Fibroblast of lung (primary cell): Measurements from ENCODE around the gene ERGIC3. TPM values are rescaled to one million over a fixed set of nuclear protein-coding genes. Genes with fewer than 3 reads are reported as not detected.

Experiments used
- DNase-seq, 2 donors: peaks; one replicate each; pipeline versions ENCODE4 v3.0.0 to v3.0.0-alpha.2; 2010; ENCODE audit warnings: low read depth in 2 of 2
- H2AFZ ChIP-seq: 2 replicates; pipeline ENCODE4 v1.5.1; 2012; ENCODE audit warnings: low read length, control low read depth, inconsistent platforms
- H3K27ac ChIP-seq: 2 replicates; pipeline ENCODE4 v1.5.1; 2011; ENCODE audit warnings: low read length, control low read depth; ENCODE audit not compliant: insufficient read depth
- H3K27me3 ChIP-seq: 2 replicates; pipeline ENCODE4 v1.5.1; 2011; ENCODE audit warnings: mild to moderate bottlenecking, low read length; ENCODE audit not compliant: control insufficient read depth, insufficient read depth
- H3K36me3 ChIP-seq: 2 replicates; pipeline ENCODE4 v1.5.1; 2011; ENCODE audit warnings: low read length; ENCODE audit not compliant: control insufficient read depth, insufficient read depth
- H3K4me1 ChIP-seq: 2 replicates; pipeline ENCODE4 v1.5.1; 2011; ENCODE audit warnings: low read length; ENCODE audit not compliant: control insufficient read depth, insufficient read depth; ENCODE audit errors: extremely low read depth
- H3K4me2 ChIP-seq: 2 replicates; pipeline ENCODE4 v1.5.1; 2011; ENCODE audit warnings: low read length, control low read depth; ENCODE audit not compliant: insufficient read depth; ENCODE audit errors: extremely low read depth
- H3K4me3 ChIP-seq, 4 experiments: fragments of 200-600 bp in 1 of 4; sonication (generic) in 1 of 4; replicated peaks in 1 of 4; 2 replicates each; pipeline ENCODE4 v1.5.1; 2011 to 2016; ENCODE audit warnings: low read length in 4 of 4, low read depth in 3 of 4, mild to moderate bottlenecking in 3 of 4, control low read depth in 2 of 4, inconsistent platforms in 1 of 4, mixed read lengths in 1 of 4; ENCODE audit not compliant: insufficient read depth in 1 of 4; ENCODE audit errors: control extremely low read depth in 1 of 4
- H3K79me2 ChIP-seq: 2 replicates; pipeline ENCODE4 v1.5.1; 2012; ENCODE audit warnings: mild to moderate bottlenecking, low read length, inconsistent platforms; ENCODE audit not compliant: control insufficient read depth, insufficient read depth
- H3K9ac ChIP-seq: 2 replicates; pipeline ENCODE4 v1.5.1; 2011; ENCODE audit warnings: mild to moderate bottlenecking, low read length, control low read depth; ENCODE audit not compliant: insufficient read depth
- H3K9me3 ChIP-seq: 2 replicates; pipeline ENCODE4 v1.5.1; 2012; ENCODE audit warnings: low read depth, low read length; ENCODE audit not compliant: control insufficient read depth, insufficient read depth
- H4K20me1 ChIP-seq: 2 replicates; pipeline ENCODE4 v1.5.1; 2011; ENCODE audit warnings: low read length; ENCODE audit not compliant: control insufficient read depth, insufficient read depth; ENCODE audit errors: extremely low read depth
- EZH2 ChIP-seq: IDR thresholded peaks from 2 replicates; pipeline ENCODE4 v1.5.1; 2012; ENCODE audit warnings: low read length, control low read depth, mild to moderate bottlenecking; ENCODE audit errors: missing control alignments
- polyA plus RNA-seq, 2 donors: library from polyadenylated mRNA; depleted of rRNA in 1 of 2; stranded (reverse) in 1 of 2; unstranded in 1 of 2; fragments of >200 nt; gene quantifications; 2 replicates each; pipeline ENCODE4 v1.2.1, GENCODE V29; 2011 to 2012; ENCODE audit warnings: missing spikeins in 1 of 2
- total RNA-seq: library from RNA; depleted of rRNA; stranded (reverse); fragments of >200 nt; gene quantifications from 2 replicates; pipeline ENCODE4 v1.2.1, GENCODE V29; 2014
- TF ChIP-seq, protein P1 (sequence below), 2 donors: IDR thresholded peaks in 1 of 2; conservative IDR thresholded peaks in 1 of 2; 1 replicate in 1 of 2; 2 replicates in 1 of 2; pipeline ENCODE4 v1.5.1; 2011 to 2012; ENCODE audit warnings: low read length in 2 of 2, control low read depth in 1 of 2, inconsistent platforms in 1 of 2, low read depth in 1 of 2, mild to moderate bottlenecking in 1 of 2

ERGIC3 gene
- total and polyA plus RNA-seq, 2 donors (not counting 1 experiment from before 2014, with no cell fraction given) = 335 to 355 TPM

DNA sequence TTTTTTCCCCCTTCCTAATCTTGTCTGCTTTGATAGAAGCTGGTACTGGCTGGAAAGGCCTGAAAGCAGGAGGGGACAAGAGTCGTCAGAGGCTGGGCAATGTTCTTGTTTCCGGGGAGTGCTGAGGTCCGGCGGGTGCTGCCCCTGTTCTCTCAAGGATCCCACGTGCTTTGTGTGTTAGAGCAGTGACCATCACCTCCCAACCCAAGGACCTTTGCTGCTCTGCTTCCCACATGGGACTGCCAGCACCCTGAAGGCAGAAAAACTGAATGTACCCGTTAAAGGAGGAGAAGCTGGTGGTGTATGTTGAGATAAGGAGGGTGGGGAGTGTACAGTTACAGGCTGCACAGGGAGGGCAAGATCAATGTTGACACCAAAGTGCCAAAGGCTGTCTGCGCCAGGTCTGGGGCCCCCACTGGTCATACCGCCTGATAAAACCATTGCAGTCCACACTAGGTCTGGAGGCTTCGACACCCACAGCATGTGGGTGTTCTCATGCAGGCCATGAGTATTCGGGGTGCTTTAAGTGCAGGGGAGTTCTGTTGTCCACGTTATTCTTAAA is 27.4 kb upstream of the ERGIC3 start:
- Histone ChIP-seq H3K9ac (no peak overlapping the region), H3K27me3 (no peaks in the 10 kb centered on the region), H4K20me1 (no peaks in the 10 kb centered on the region), H3K4me3 (no peak overlapping the region), H3K4me2 (no peak overlapping the region), H2AFZ (no peak overlapping the region), H3K9me3 (no peaks in the 10 kb centered on the region), H3K27ac (no peak overlapping the region), H3K36me3 (no peaks in the 10 kb centered on the region), H3K4me1 (peaks cover 10% of the 10 kb centered on the region), H3K79me2 (no peaks in the 10 kb centered on the region)
- no peak for DNase-seq
- TF ChIP-seq, protein P1, sequence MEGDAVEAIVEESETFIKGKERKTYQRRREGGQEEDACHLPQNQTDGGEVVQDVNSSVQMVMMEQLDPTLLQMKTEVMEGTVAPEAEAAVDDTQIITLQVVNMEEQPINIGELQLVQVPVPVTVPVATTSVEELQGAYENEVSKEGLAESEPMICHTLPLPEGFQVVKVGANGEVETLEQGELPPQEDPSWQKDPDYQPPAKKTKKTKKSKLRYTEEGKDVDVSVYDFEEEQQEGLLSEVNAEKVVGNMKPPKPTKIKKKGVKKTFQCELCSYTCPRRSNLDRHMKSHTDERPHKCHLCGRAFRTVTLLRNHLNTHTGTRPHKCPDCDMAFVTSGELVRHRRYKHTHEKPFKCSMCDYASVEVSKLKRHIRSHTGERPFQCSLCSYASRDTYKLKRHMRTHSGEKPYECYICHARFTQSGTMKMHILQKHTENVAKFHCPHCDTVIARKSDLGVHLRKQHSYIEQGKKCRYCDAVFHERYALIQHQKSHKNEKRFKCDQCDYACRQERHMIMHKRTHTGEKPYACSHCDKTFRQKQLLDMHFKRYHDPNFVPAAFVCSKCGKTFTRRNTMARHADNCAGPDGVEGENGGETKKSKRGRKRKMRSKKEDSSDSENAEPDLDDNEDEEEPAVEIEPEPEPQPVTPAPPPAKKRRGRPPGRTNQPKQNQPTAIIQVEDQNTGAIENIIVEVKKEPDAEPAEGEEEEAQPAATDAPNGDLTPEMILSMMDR (conservative IDR thresholded peaks at IDR 0.05 in 1 of 2, IDR thresholded peaks at IDR 0.05 in 1 of 2; ENCODE audit: low read depth in 1 of 2, low read length in 2 of 2) = no peak
- TF ChIP-seq EZH2 = no peak

DNA sequence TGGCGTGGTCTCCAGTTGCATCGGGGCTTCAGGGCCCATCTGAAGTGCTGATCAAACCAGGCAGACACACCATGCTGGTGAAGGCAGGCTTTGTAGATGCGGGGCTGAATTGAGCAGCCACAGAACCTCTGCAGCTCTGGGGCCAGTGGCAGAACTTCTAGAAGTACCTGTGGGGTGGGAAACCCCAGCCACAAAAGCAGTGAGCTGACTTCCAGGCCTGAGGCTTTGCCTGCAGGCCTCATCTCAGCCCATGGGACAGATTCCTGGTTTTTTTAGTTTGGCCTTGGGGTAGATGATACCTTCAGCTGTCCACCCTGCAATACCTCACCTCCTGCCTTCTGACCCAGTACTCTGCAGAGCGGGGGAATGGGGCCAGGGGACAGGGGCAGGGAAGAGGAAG is 26.5 kb upstream of the ERGIC3 start:
- no peaks in the 10 kb centered on the region for H3K36me3 ChIP-seq
- no peak overlapping the region for H3K27ac ChIP-seq
- H3K4me3 ChIP-seq = no peak overlapping the region
- peaks cover 10% of the 10 kb centered on the region for H3K4me1 ChIP-seq
- H3K27me3 ChIP-seq = no peaks in the 10 kb centered on the region
- H3K9me3 ChIP-seq = no peaks in the 10 kb centered on the region
- H3K9ac ChIP-seq = no peak overlapping the region
- DNase-seq = no peak
- no peaks in the 10 kb centered on the region for H4K20me1 ChIP-seq
- no peak overlapping the region for H3K4me2 ChIP-seq
- TF ChIP-seq EZH2 = no peak
- TF ChIP-seq, protein P1 (conservative IDR thresholded peaks at IDR 0.05 in 1 of 2, IDR thresholded peaks at IDR 0.05 in 1 of 2; ENCODE audit: low read depth in 1 of 2, low read length in 2 of 2) = no peak
- no peak overlapping the region for H2AFZ ChIP-seq
- no peaks in the 10 kb centered on the region for H3K79me2 ChIP-seq

DNA sequence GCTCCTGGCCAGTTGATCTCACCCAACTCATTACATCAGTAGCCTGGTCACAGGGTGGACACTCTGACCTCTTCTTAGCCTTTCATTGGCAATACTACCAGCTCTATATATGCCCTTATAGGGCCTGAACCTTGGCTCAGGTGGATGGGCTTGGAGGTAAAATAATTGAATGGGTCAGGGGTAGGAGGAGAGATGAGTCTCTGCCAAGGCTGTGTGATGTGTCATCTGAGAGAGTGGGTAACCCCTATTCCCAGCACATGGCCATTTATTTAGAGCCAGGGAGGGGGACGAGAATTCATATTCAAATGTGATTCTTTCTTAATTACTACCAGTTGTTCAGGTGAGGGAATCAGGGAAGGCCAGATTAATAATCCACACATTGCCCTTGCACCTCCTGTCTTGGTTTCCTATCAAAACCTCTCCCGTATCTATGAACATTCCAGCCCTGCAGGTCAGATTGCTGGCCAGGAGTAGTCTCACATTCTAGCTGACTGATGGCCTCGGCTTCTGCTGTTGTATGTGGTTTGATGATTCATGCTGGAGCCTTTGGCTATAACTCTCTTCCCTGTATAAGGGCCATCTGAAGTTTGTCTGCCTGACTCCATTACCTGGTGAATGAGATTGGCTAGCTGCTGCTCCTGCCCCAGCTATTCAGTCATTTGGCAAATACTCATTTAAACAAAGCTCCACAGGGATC is 25.8 kb upstream of the ERGIC3 start:
- H3K79me2 ChIP-seq = no peaks in the 10 kb centered on the region
- H4K20me1 ChIP-seq = no peaks in the 10 kb centered on the region
- H3K4me1 ChIP-seq = peaks cover 10% of the 10 kb centered on the region
- DNase-seq = peak; percentile 72 to 94
- no peaks in the 10 kb centered on the region for H3K9me3 ChIP-seq
- H3K27me3 ChIP-seq = no peaks in the 10 kb centered on the region
- H3K4me2 ChIP-seq = peak overlapping the region; percentile 16
- H3K9ac ChIP-seq = no peak overlapping the region
- H3K27ac ChIP-seq = no peak overlapping the region
- H3K4me3 ChIP-seq = no peak overlapping the region
- H2AFZ ChIP-seq = no peak overlapping the region
- TF ChIP-seq EZH2 = no peak
- TF ChIP-seq, protein P1 (conservative IDR thresholded peaks at IDR 0.05 in 1 of 2, IDR thresholded peaks at IDR 0.05 in 1 of 2; ENCODE audit: low read depth in 1 of 2, low read length in 2 of 2) = no peak
- no peaks in the 10 kb centered on the region for H3K36me3 ChIP-seq
